Vagina (tissue), 2 donors: ENCODE data around the gene NCKAP1. TPM values are rescaled to one million over a fixed set of nuclear protein-coding genes. Genes with fewer than 3 reads are reported as not detected.
A peak's percentile ranks its signal among the peaks of the same experiment; 100 is the strongest.

Experiments
- DNase-seq, 2 donors: peaks; one replicate each; pipeline ENCODE4 v3.0.0-alpha.2; 2017; ENCODE audit errors: extremely low spot score in 2 of 2
- H3K27ac ChIP-seq: fragments of 200-600 bp; sonication (generic); one replicate; pipeline ENCODE4 v1.5.1; 2019
- H3K27me3 ChIP-seq: fragments of 200-600 bp; sonication (generic); one replicate; pipeline ENCODE4 v1.5.1; 2019
- H3K36me3 ChIP-seq, 2 donors: fragments of 200-600 bp; sonication (generic); one replicate each; pipeline ENCODE4 v1.5.1; 2017 to 2019
- H3K4me1 ChIP-seq: fragments of 200-600 bp; sonication (generic); one replicate; pipeline ENCODE4 v1.5.1; 2019
- H3K4me3 ChIP-seq, 2 donors: fragments of 200-600 bp; sonication (generic); 1 replicate in 1 of 2; 2 replicates in 1 of 2; pipeline ENCODE4 v1.5.1; 2016 to 2019
- H3K9me3 ChIP-seq: fragments of 200-600 bp; sonication (generic); one replicate; pipeline ENCODE4 v1.5.1; 2019
- POLR2A ChIP-seq, 2 donors: fragments of 450-650 bp; IDR thresholded peaks; one replicate each; pipeline ENCODE4 v1.6.1; 2017; ENCODE audit warnings: antibody characterized with exemption in 2 of 2, mild to moderate bottlenecking in 2 of 2, moderate library complexity in 2 of 2
- POLR2AphosphoS5 ChIP-seq, 2 donors: sonication (generic); formaldehyde crosslinking; IDR thresholded peaks; one replicate each; pipeline ENCODE4 v1.9.0; 2017; ENCODE audit warnings: antibody characterized with exemption in 2 of 2, mild to moderate bottlenecking in 2 of 2, low read depth in 1 of 2; ENCODE audit not compliant: insufficient read depth in 1 of 2
- intact Hi-C: fragments of 100-400 bp; cut with DNase I; formaldehyde crosslinking; loops from one replicate; pipeline ENCODE4 v1.15.1; 2023
- total RNA-seq: library from RNA; depleted of rRNA; stranded (reverse); fragments of >200 nt; gene quantifications from one replicate; pipeline ENCODE4 v1.2.3, GENCODE V29; 2016
- TF ChIP-seq, protein P1 (sequence below), 3 experiments: fragments of 450-650 bp in 2 of 3; fragments of 200-600 bp in 1 of 3; sonication (generic) in 1 of 3; IDR thresholded peaks; one replicate each; pipeline ENCODE4 v1.5.1; 2017 to 2019; ENCODE audit warnings: antibody characterized with exemption in 3 of 3, mild to moderate bottlenecking in 2 of 3, moderate library complexity in 2 of 3

NCKAP1 gene
- total RNA-seq, 1 donor from 2014 or later: 135 TPM

DNA sequence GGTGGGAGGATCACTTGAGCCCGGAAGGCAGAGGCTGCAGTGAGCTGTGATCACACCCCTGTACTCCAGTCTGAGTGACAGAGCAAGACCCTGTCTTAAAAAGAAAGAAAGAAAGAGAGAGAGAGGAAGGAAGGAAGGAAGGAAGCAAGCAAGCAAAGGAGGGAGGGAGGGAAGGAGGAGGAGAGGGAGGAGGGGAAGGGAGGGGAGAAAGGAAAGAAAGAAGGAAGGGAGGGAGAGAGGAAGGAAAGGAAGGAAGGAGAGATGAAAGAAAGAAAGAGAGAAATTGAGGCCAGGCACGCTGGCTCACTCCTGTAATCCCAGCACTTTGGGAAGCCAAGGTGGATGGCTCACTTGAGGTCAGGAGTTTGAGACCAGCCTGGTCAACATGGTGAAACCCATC is 2.3 kb upstream of the NCKAP1 start:
- no peaks in the 10 kb centered on the region for H3K9me3 ChIP-seq
- H3K27me3 ChIP-seq: no peaks in the 10 kb centered on the region
- no peak for TF ChIP-seq POLR2A (IDR thresholded peaks at IDR 0.05)
- no peak for TF ChIP-seq POLR2AphosphoS5 (IDR thresholded peaks at IDR 0.05; ENCODE audit: insufficient read depth in 1 of 2, low read depth in 1 of 2)
- H3K36me3 ChIP-seq: no peaks in the 10 kb centered on the region
- no peak overlapping the region for H3K27ac ChIP-seq
- peaks cover 15% of the 10 kb centered on the region for H3K4me1 ChIP-seq
- no peak for DNase-seq
- intact Hi-C loops: no loop called here
- H3K4me3 ChIP-seq: no peak overlapping the region

DNA sequence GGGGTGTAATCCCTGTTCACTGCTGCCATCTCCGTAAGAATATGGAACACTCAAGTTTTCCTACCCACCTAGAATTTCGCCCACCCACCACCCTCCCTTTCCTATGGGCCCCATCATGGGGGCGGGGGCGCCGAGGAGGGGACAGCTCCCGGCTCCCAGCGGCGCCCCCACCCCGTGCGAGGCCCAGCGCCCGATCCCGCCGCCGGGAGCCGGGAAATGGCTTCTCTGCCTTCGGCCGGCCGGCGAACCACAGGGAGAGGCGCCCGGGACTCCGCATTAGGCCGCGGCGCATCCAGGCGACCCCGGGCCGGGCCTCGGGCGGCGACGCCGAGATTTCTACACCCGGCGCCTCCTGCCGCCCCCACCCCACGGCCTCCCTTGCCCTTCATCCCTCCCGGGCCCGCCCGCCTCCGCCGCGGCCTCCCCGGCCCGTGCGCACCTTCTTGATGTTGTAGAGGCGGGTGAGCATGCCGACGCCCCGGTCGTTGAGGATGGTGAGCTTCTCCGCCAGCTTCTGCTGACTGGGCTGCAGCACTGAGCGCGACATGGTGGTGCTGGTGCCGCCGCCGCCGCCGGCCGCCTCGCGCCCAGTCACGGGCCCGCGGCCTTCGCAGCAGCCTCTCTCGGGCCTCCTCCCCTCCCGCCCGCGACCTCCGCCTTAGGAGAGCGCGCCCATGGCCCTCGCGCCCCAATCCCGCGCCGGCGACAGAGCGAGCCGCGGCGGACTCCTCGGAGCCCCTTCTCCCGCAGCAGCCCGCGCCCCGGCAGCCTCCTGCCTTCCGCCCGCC is 510 bp downstream of the NCKAP1 start:
- intact Hi-C loops: loop anchor here (5.0 kb wide), 1 partner anchor 85 kb away; the partner anchor contains the start of gene NUP35

DNA sequence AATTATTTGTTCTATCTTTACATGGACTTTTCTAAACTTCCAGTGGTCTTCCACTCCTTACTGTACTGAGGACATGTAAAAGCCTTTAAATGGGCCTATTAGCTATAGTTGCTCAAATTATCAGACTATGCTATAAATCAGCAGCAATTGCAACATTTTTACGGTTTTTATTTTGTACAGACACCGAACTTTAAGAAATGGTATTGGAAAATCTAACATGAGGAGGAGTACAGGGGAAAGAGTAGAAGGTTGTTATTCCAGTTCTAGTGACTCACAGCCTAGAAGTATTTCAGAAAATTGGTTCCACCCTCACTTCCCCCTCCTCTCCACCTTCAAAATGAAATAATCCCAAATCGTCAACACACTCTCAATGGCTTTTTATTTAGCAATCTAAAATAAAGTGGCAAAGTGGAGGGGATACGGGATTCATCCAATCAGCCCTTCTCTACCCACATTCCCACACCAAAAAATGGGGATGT is 1.1 kb downstream of the NCKAP1 start:
- no peak for TF ChIP-seq POLR2A (IDR thresholded peaks at IDR 0.05)
- peak in 1 of 2 donors; percentile 38 for TF ChIP-seq POLR2AphosphoS5 (IDR thresholded peaks at IDR 0.05; ENCODE audit: insufficient read depth in 1 of 2, low read depth in 1 of 2)
- TF ChIP-seq, protein P1, sequence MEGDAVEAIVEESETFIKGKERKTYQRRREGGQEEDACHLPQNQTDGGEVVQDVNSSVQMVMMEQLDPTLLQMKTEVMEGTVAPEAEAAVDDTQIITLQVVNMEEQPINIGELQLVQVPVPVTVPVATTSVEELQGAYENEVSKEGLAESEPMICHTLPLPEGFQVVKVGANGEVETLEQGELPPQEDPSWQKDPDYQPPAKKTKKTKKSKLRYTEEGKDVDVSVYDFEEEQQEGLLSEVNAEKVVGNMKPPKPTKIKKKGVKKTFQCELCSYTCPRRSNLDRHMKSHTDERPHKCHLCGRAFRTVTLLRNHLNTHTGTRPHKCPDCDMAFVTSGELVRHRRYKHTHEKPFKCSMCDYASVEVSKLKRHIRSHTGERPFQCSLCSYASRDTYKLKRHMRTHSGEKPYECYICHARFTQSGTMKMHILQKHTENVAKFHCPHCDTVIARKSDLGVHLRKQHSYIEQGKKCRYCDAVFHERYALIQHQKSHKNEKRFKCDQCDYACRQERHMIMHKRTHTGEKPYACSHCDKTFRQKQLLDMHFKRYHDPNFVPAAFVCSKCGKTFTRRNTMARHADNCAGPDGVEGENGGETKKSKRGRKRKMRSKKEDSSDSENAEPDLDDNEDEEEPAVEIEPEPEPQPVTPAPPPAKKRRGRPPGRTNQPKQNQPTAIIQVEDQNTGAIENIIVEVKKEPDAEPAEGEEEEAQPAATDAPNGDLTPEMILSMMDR (IDR thresholded peaks at IDR 0.05): no peak
- Histone ChIP-seq H3K4me1 (peaks cover 50% of the 10 kb centered on the region), H3K9me3 (no peaks in the 10 kb centered on the region), H3K27ac (peak overlapping the region; percentile 99), H3K36me3 (no peaks in the 10 kb centered on the region), H3K27me3 (no peaks in the 10 kb centered on the region), H3K4me3 (peak overlapping the region; percentile 88 to 92)
- no peak for DNase-seq
- intact Hi-C loops: loop anchor here (5.0 kb wide), 1 partner anchor 85 kb away; the partner anchor contains the start of gene NUP35

More for the DNA sequence above, 510 bp downstream of the NCKAP1 start:
- TF ChIP-seq POLR2A (IDR thresholded peaks at IDR 0.05) (no peak), POLR2AphosphoS5 (IDR thresholded peaks at IDR 0.05; ENCODE audit: insufficient read depth in 1 of 2, low read depth in 1 of 2) (peak in 1 of 2 donors; percentile 47)
- peaks cover 44% of the 10 kb centered on the region for H3K4me1 ChIP-seq
- no peaks in the 10 kb centered on the region for H3K36me3 ChIP-seq
- peak overlapping the region; percentile 99 for H3K27ac ChIP-seq
- no peaks in the 10 kb centered on the region for H3K27me3 ChIP-seq
- H3K4me3 ChIP-seq: peak overlapping the region; percentile 88 to 92
- H3K9me3 ChIP-seq: no peaks in the 10 kb centered on the region
- DNase-seq: no peak

DNA sequence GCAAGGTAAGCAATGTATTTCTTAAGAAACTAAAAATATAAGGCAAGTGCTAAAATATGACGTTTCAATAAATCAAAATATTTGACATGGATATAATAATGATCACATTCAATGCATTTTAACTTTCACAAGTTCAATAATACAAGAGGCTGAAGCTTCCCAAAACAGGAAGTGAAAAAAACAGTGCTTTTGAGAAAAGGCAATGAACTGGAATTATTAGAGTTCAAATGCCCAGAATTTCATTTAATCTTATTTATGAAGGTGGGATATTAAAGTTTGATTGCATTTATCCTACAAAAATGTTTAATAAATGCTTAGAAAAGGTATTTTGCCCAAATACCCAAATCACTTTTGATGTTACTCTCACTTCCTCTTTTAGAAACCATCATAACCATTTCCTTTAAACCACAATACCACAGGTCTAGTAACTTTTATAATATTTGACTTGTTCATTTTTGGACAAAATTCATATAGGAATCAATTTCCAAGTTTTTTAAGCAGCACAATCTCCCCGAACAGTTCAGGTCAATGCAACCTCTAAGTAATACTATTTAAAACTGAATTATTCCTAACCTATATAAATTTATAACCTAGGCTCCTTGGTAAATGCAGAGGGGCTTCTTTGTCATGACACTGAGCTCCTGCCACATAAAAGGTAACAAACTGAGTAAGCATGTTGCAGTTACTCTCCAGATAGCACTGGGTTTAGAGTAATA is 2.1 kb downstream of the NCKAP1 start:
- Histone ChIP-seq H3K36me3 (no peaks in the 10 kb centered on the region), H3K4me1 (peaks cover 60% of the 10 kb centered on the region), H3K9me3 (no peaks in the 10 kb centered on the region), H3K27me3 (no peaks in the 10 kb centered on the region), H3K4me3 (peak overlapping the region; percentile 14 to 88), H3K27ac (peak overlapping the region; percentile 99)
- DNase-seq: no peak
- TF ChIP-seq POLR2AphosphoS5 (IDR thresholded peaks at IDR 0.05; ENCODE audit: insufficient read depth in 1 of 2, low read depth in 1 of 2) (no peak), POLR2A (IDR thresholded peaks at IDR 0.05) (no peak)
- TF ChIP-seq, protein P1 (IDR thresholded peaks at IDR 0.05): no peak
- intact Hi-C loops: loop anchor here (5.0 kb wide), 1 partner anchor 86 kb away; the partner anchor contains the start of gene NUP35

DNA sequence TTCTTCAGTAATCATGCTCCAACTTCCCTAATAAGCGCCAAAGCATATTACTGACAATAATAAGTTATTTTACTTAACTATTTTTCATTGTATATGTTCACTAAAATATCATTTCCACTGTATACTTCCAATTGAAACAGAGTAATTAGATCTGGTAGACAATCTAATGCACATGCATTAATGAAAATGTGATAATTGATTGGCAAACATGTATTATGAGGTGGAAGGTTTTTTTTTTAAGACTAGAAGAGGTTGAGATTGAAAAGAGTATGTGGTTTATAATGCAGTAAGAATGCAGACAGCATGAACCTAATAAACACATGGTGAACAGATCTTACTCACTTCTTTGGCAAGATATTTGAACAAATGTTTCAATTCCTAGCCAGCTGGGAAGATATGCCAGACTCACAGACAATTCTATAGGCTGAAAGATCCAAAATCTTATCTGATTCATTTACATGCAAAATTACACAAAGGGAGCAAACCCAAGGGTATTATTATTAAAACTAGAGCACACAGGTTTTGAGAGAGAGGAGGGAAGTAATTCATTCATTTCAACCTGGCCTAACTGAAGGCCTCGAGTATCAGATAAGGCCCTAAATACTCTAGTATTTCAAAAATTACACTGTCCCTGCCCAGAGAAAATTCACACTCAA is 2.8 kb downstream of the NCKAP1 start:
- H3K4me3 ChIP-seq: peak overlapping the region in 1 of 2 donors; percentile 88
- no peak for DNase-seq
- H3K9me3 ChIP-seq: no peaks in the 10 kb centered on the region
- H3K36me3 ChIP-seq: no peaks in the 10 kb centered on the region
- intact Hi-C loops: loop anchor here (5.0 kb wide), 1 partner anchor 87 kb away; the partner anchor contains the start of gene NUP35
- H3K27me3 ChIP-seq: no peaks in the 10 kb centered on the region
- peaks cover 67% of the 10 kb centered on the region for H3K4me1 ChIP-seq
- H3K27ac ChIP-seq: peak overlapping the region; percentile 99
- TF ChIP-seq, protein P1 (IDR thresholded peaks at IDR 0.05): no peak
- TF ChIP-seq POLR2AphosphoS5 (IDR thresholded peaks at IDR 0.05; ENCODE audit: insufficient read depth in 1 of 2, low read depth in 1 of 2): no peak
- TF ChIP-seq POLR2A (IDR thresholded peaks at IDR 0.05): no peak
